ENCODE results near the gene DHRS1. TPM values are rescaled to one million over a fixed set of nuclear protein-coding genes. Genes with fewer than 3 reads are reported as not detected.

The DHRS1 gene
- total RNA-seq, 2 experiments from 2014 or later, result 14.7 to 14.9 TPM

DNA sequence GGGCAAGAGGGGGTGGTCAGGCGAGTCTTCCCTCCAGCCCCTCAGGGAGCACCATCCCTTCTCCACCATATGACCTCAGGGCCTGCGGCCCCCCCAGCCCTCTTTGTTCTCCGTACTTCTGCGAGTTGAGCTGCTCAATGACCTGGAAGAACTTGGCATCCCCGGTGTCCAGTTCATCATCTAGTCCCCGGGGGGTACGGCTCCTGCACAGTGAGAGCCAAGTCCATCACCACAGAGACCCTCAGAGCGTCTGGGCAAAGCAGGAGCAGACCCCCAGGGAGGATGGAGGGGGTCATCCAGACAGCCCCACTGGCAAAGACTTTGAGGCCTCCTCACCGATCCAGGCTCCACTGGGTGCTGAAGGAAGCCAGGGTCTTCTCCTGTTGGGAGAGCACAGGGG lies 26.4 kb upstream of the DHRS1 start:
- Mint-ChIP-seq H3K36me3 (no peaks in the 10 kb centered on the region), H3K4me1 (ENCODE audit: low read depth) (peaks cover 20% of the 10 kb centered on the region), H3K27me3 (no peaks in the 10 kb centered on the region), H3K27ac (no peak overlapping the region), H3K4me3 (no peak overlapping the region), H3K9me3 (no peaks in the 10 kb centered on the region)
- ChIA-PET CTCF (interaction anchor here (1.0 to 25.4 kb wide), 3 partner anchors 14 to 108 kb away, joined by 3 to 968 read pairs (median 235); partner anchors contain the start of genes CBLN3, CIDEB, KHNYN and LTB4R), POLR2A (no interaction called here)
- no peak for DNase-seq
- intact Hi-C loops (cut with micrococcal nuclease), result no loop called here

GRCh38 chr14:24325041-24325530 lies 25.5 kb upstream of the DHRS1 start:
- ChIA-PET POLR2A (no interaction called here), CTCF (interaction anchor here (1.0 to 25.4 kb wide), 5 partner anchors 9 to 108 kb away, joined by 3 to 968 read pairs (median 5); partner anchors contain the start of genes CBLN3, CIDEB, KHNYN and LTB4R)
- Mint-ChIP-seq H3K4me1 (ENCODE audit: low read depth) (peaks cover 19% of the 10 kb centered on the region), H3K9me3 (no peaks in the 10 kb centered on the region), H3K4me3 (no peak overlapping the region), H3K27ac (no peak overlapping the region), H3K36me3 (no peaks in the 10 kb centered on the region), H3K27me3 (no peaks in the 10 kb centered on the region)
- no peak for DNase-seq
- intact Hi-C loops (cut with micrococcal nuclease), result no loop called here

- H3K36me3 Mint-ChIP-seq, result no peaks in the 10 kb centered on the region
- ChIA-PET CTCF (interaction anchor here (7.2 to 25.4 kb wide), 3 partner anchors 9 to 109 kb away, joined by 31 to 968 read pairs (median 235); partner anchors contain the start of genes CBLN3, CIDEB, KHNYN and LTB4R), POLR2A (interaction anchor here (0.6 kb wide), 1 partner anchor 110 kb away, joined by 4 read pairs; no protein-coding TSS in a partner anchor)
- intact Hi-C loops (cut with micrococcal nuclease), result no loop called here
- no peak overlapping the region for H3K4me3 Mint-ChIP-seq
- H3K27me3 Mint-ChIP-seq, result no peaks in the 10 kb centered on the region
- no peak for DNase-seq
- H3K4me1 Mint-ChIP-seq (ENCODE audit: low read depth), result peaks cover 8% of the 10 kb centered on the region
- no peaks in the 10 kb centered on the region for H3K9me3 Mint-ChIP-seq
- no peak overlapping the region for H3K27ac Mint-ChIP-seq
These were observed 24.4 kb upstream of the DHRS1 start for GRCh38 chr14:24324024-24324423.

DNA sequence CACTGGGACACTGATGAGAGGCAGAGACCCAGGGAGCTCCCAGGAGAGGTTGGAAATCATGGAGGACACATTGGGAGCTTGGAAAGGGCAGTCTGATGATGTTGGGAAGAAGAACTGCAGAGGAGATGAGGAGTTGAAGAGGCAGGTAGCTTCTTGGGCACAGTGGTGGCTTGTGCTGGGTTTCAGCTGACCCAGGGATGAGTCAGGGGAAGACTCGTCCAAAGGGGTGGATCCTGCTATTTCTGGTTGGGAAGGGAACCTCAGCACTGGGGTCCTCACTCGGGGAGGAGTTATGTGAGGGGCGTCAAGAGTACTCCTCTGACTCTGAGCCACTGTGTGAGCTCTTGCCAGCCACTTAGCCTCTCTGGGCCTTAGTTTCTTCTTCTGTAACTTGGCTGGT lies 23.8 kb upstream of the DHRS1 start:
- Mint-ChIP-seq H3K27me3 (no peaks in the 10 kb centered on the region), H3K9me3 (no peaks in the 10 kb centered on the region), H3K27ac (no peak overlapping the region), H3K36me3 (no peaks in the 10 kb centered on the region), H3K4me1 (ENCODE audit: low read depth) (peaks cover 3% of the 10 kb centered on the region), H3K4me3 (no peak overlapping the region)
- intact Hi-C loops (cut with micrococcal nuclease), result no loop called here
- no peak for DNase-seq
- POLR2A ChIA-PET, result no interaction called here
- CTCF ChIA-PET, result interaction anchor here (0.6 to 25.4 kb wide), 5 partner anchors 10 to 110 kb away, joined by 3 to 968 read pairs (median 31); partner anchors contain the start of genes CBLN3, CIDEB, KHNYN and LTB4R

- ChIA-PET CTCF (interaction anchor here (0.6 to 25.4 kb wide), 6 partner anchors 10 to 111 kb away, joined by 3 to 968 read pairs (median 18); partner anchors contain the start of genes CBLN3, CIDEB, KHNYN and LTB4R), POLR2A (no interaction called here)
- no peaks in the 10 kb centered on the region for H3K36me3 Mint-ChIP-seq
- H3K27ac Mint-ChIP-seq, result no peak overlapping the region
- no peaks in the 10 kb centered on the region for H3K27me3 Mint-ChIP-seq
- H3K4me3 Mint-ChIP-seq, result no peak overlapping the region
- intact Hi-C loops (cut with micrococcal nuclease), result no loop called here
- no peak for DNase-seq
- H3K4me1 Mint-ChIP-seq (ENCODE audit: low read depth), result peaks cover 7% of the 10 kb centered on the region
- no peaks in the 10 kb centered on the region for H3K9me3 Mint-ChIP-seq
These were observed 23.1 kb upstream of the DHRS1 start for GRCh38 chr14:24322672-24323071.

GRCh38 chr14:24321212-24321975 lies 21.8 kb upstream of the DHRS1 start:
- Mint-ChIP-seq H3K36me3 (peaks cover 2% of the 10 kb centered on the region), H3K4me1 (ENCODE audit: low read depth) (peaks cover 13% of the 10 kb centered on the region)
- intact Hi-C loops (cut with micrococcal nuclease), result no loop called here

DNA sequence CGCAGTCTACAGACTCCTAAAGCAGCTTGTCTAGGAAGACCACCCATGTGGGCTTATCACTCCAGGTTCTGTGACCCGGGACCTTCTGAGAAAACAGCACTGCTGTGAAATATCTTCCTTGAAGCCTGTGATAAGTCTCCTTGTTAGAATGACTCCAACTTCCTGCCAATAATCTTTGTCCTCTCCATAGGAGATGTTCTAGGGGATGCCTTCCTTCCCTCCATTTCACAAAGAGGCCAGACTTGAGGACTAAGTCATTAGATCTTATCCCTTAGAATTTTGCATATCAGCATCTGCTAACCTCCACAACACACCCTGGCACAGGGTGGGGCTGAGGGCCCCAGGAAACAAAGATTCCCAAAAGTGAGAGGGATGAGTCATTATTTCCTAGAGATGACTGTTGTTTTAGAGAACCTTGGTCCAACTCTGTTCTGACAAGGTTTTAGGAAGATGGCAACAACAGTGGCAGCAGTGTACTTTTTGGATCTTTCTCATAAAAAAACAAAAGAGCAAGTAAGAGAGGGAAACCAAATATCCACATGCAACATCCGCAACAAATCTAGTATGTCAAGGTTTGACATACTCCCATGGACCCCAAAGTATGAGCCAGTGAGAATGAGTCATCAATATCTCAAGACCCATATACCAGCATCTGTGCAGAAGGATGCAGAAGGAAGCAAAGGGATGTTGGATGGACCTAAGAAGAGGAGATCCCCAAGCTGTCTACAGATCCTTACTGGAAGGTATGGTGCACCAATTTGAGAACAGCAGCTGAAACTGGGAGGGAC lies 17.8 kb upstream of the DHRS1 start:
- intact Hi-C loops (cut with micrococcal nuclease), result no loop called here
- H3K36me3 Mint-ChIP-seq, result peaks cover 10% of the 10 kb centered on the region
- no peak overlapping the region for H3K4me3 Mint-ChIP-seq
- ChIA-PET POLR2A (interaction anchor here (1.4 kb wide), 1 partner anchor 15 kb away, joined by 3 read pairs; no protein-coding TSS in a partner anchor), CTCF (interaction anchor here (7.2 to 25.4 kb wide), 3 partner anchors 7 to 116 kb away, joined by 31 to 968 read pairs (median 235); partner anchors contain the start of genes CBLN3, CIDEB, KHNYN and LTB4R)
- H3K27ac Mint-ChIP-seq, result peak overlapping the region; percentile 55
- H3K27me3 Mint-ChIP-seq, result no peaks in the 10 kb centered on the region
- no peak for DNase-seq
- H3K4me1 Mint-ChIP-seq (ENCODE audit: low read depth), result peaks cover 45% of the 10 kb centered on the region
- no peaks in the 10 kb centered on the region for H3K9me3 Mint-ChIP-seq

More at GRCh38 chr14:24321212-24321975, 21.8 kb upstream of the DHRS1 start:
- Mint-ChIP-seq H3K4me3 (no peak overlapping the region), H3K27me3 (no peaks in the 10 kb centered on the region), H3K27ac (no peak overlapping the region), H3K9me3 (no peaks in the 10 kb centered on the region)
- POLR2A ChIA-PET, result no interaction called here
- DNase-seq, result no peak
- CTCF ChIA-PET, result interaction anchor here (1.1 to 25.4 kb wide), 5 partner anchors 10 to 112 kb away, joined by 3 to 968 read pairs (median 31); partner anchors contain the start of genes CBLN3, CIDEB, KHNYN and LTB4R

DNA sequence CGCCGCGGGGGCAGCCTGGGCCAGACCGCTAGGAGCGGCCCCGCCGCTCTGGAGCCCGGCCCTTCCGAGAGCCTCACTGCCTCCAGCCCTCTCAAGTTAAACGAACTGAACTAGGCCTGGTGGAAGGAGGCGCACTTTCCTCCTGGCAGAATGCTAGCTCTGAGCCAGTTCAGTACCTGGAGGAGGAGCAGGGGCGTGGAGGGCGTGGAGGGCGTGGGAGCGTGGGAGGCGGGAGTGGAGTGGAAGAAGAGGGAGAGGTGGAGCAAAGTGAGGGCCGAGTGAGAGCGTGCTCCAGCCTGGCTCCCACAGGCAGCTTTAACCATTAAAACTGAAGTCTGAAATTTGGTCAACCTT lies 17.0 kb upstream of the DHRS1 start:
- POLR2A ChIA-PET, result no interaction called here
- Mint-ChIP-seq H3K4me1 (ENCODE audit: low read depth) (peaks cover 52% of the 10 kb centered on the region), H3K27me3 (no peaks in the 10 kb centered on the region), H3K36me3 (peaks cover 10% of the 10 kb centered on the region), H3K27ac (no peak overlapping the region), H3K9me3 (no peaks in the 10 kb centered on the region), H3K4me3 (no peak overlapping the region)
- no peak for DNase-seq
- intact Hi-C loops (cut with micrococcal nuclease), result no loop called here
- CTCF ChIA-PET, result interaction anchor here (1.1 to 25.4 kb wide), 3 partner anchors 7 to 117 kb away, joined by 4 to 968 read pairs (median 235); partner anchors contain the start of genes CBLN3, CIDEB, KHNYN and LTB4R

- DNase-seq, result no peak
- intact Hi-C loops (cut with micrococcal nuclease), result no loop called here
- ChIA-PET POLR2A (no interaction called here), CTCF (interaction anchor here (1.1 to 19.5 kb wide), 2 partner anchors 6 to 18 kb away, joined by 4 to 235 read pairs; partner anchors contain the start of genes CIDEB, LTB4R and LTB4R2)
- H3K27me3 Mint-ChIP-seq, result no peaks in the 10 kb centered on the region
- H3K4me1 Mint-ChIP-seq (ENCODE audit: low read depth), result peaks cover 52% of the 10 kb centered on the region
- no peak overlapping the region for H3K4me3 Mint-ChIP-seq
- peaks cover 10% of the 10 kb centered on the region for H3K36me3 Mint-ChIP-seq
- no peaks in the 10 kb centered on the region for H3K9me3 Mint-ChIP-seq
- H3K27ac Mint-ChIP-seq, result no peak overlapping the region
These were observed 16.4 kb upstream of the DHRS1 start for GRCh38 chr14:24315807-24316596.

DNA sequence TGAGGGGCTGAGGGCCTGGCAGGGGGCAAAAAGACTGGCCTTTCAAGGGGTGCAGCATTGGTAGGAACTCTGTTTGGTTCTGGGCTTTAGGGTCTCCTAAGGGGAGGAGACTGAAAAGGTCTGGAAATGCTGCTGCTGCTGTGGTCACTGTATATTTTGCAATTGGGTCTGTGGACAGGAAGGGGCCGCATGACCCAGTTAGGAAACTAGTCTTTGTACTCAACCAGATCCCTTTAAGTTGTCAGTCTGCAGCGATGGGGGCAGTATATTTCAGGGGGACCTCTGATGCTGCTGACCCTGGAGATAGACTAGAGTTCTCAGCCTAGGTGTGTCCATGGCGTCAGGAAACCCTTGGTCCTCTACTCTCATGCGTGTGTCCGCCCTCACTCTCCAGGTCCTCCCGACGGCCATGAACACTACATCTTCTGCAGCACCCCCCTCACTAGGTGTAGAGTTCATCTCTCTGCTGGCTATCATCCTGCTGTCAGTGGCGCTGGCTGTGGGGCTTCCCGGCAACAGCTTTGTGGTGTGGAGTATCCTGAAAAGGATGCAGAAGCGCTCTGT lies 15.7 kb upstream of the DHRS1 start:
- H3K36me3 Mint-ChIP-seq, result peaks cover 10% of the 10 kb centered on the region
- peaks cover 54% of the 10 kb centered on the region for H3K4me1 Mint-ChIP-seq (ENCODE audit: low read depth)
- no peaks in the 10 kb centered on the region for H3K27me3 Mint-ChIP-seq
- intact Hi-C loops (cut with micrococcal nuclease), result no loop called here
- no peaks in the 10 kb centered on the region for H3K9me3 Mint-ChIP-seq
- no peak for DNase-seq
- CTCF ChIA-PET, result interaction anchor here (1.1 to 19.5 kb wide), 2 partner anchors 5 to 19 kb away, joined by 4 to 235 read pairs; partner anchors contain the start of genes CIDEB, LTB4R and LTB4R2
- H3K4me3 Mint-ChIP-seq, result no peak overlapping the region
- POLR2A ChIA-PET, result no interaction called here
- H3K27ac Mint-ChIP-seq, result no peak overlapping the region
